ENCODE measurements around the gene CD48.
"Not testable (repeated sequence)": the region's sequence is repeated elsewhere in the genome, so short reads cannot be mapped to it uniquely, and the experiment has no call there.

The CD48 gene

DNA sequence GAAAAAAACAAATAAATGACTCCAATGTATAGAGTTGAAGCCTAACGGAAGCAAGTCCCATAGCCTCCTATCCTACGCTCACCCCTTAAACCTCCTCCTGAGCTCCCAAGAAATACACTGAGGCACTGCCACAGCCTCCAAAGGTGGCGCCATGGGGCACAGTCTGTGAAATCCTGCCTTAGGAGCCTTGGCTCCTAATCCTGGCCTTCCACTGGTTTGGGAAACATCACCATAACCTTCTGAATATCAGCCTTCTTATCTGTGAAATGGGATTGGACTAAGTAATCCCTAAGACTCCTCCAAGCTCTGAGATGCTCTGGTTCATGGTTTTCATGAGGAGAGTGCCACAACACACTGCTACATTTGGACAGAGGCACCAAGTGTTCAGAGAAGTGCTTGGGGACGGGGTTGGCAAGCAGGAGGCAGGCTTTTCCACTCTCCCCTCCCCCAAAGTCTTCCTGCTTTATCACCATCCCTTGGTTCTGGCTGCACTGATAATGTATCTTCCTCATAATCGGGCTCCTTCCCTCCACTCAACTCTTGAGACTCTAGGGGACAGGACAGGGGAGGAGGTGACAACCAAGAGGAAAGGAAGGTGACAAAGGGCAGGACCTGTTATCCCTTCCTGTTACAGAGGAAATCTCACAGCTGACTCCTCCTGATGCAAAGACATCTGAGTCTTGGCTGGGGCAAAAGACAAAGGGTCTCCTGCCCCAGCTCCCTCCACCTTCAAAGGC is 30.2 kb upstream of the CD48 start:
- no peak for DNase-seq (ENCODE audit: low read depth)

DNA sequence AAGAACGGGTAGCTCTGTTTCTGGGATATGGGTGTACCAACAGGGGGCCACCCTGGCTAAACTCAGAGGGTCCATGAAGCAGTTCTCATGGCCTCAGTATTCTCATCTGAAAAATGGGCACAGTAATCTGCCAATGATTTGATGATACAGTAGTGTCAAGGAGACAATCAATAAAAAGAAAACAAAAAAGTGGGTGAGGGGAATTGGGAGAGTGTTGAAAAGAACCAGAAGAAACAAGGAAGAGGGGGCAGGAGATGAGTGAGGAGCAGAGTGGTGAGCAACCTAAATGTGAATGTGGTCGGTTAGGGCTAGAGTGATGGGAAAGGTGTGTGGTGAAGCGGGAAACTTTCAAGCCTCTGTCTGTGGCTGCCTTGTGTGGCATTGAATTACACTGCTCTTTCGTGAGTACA is 29.5 kb upstream of the CD48 start:
- no peak for DNase-seq (ENCODE audit: low read depth)

DNA sequence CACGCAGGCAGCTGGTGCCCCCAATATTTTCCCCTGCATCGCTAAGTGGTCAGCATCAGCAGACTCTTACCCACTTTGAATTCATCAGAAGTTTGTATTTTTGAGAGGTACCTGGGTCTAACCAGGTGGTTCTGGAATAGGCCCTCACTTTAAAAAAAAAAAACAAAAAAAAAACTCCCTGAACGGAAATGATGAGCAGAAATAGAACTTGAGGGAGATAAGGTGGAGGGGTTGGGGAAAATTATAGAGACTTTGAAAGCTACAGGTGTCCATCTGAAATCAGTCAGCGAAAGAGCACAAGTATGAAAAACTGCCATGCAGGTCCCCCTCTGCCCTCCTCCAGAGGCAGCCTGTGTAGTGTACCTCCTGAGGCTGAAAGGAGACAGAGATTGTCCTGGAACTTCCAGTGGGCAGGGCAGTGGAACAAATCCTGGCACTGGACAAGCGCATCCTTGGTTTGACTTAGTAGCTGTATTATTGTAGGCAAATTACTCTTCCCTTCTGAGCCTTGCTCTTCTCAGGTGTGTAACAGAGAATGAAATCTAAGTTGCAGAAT is 28.6 kb upstream of the CD48 start:
- no peak for DNase-seq (ENCODE audit: low read depth)

DNA sequence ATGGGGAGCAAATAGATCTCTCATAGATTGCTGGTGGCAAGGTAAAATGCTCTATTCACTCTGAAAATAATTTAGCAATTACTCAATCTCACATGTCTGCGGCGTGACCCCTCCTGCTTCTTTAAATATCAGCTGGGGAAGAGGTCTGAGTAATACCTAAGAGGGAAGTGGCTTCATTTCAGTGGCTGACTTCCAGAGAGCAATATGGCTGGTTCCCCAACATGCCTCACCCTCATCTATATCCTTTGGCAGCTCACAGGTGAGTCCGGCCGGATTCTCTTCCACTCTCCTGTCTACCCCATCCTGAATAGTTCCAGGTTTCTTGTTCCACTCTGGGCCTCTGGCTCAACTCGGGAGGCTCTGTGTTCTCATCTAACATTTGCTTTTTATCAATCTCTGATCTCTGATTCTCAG is 27.5 kb upstream of the CD48 start, which contains the start of gene SLAMF7:
Gene SLAMF7, plus strand, starts transcription at position 150 of the 414 bp plus-strand sequence. Its CDS starts 55 bp downstream, at position 205.
- DNase-seq (ENCODE audit: low read depth) = no peak

DNA sequence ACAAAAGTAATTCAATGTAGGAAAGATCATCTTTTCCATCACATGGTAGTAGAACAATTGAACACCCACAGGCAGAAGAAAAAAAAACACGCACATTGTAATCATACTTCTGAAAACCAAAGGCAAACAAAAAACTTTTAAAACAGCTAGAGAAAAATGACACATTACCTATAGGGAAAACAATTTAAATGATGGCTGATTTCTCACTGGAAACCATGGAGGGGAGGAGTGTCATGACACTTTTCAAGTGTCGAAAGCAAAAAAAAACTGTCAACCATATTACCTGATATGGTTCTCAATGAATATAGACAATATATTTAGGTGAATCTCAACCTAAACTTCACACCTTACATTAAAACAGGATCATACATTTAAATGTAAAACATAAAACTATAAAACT is 26.6 kb upstream of the CD48 start:
- DNase-seq (ENCODE audit: low read depth) = no peak

DNA sequence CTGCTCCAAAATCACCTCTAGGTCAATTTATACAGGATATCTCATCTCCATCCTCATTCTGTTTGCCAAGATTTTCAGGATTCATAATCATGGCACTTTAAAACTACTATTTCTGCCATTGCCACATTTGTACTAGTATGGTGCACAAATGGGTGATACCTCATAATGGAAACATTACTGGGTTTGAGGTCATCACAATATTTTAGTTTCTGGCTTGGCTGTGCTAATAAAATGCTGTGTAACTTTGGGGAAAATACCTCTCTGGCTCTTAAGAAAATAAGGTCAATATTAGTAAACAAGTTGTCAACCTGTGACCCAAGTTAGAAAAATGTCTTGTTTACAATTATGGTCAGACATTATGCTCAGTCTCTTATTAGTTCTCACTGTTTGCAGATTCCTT is 22.7 kb upstream of the CD48 start:
- DNase-seq (ENCODE audit: low read depth) = no peak

DNA sequence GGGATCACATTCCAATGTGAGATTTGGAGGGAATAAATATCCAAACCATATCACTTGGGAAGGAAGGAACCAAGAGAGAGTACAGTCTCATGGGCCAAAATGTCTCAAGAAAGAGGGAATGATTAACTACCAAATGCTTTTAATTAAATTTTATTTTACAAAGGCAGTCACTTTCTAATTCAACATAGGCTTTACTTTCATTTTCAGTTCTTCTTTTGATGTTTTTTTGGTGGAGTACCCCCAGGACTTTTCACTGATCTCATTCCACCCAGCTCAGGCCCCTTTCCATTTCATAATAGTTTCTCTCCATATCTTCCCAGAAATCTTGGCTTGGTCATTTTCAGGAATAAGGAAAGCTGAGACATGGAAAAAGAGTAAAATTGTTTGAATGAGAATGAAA is 22.3 kb upstream of the CD48 start:
- DNase-seq (ENCODE audit: low read depth) = no peak

DNA sequence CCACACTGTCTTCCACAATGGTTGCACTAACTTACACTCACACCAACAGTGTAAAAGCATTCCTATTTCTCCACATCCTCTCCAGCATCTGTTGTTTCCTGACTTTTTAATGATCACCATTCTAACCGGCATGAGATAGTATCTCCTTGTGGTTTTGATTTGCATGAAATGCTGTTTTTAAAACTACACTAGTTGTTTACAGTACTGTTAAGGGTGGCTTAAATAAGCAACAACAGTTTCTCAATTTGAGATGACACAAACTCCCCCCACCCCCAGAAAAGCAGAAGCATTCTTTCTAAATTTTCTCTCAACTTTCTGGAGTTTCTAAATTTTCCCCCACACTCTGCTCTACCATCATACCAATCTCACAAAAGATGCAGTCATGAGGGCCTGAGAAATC is 20.4 kb upstream of the CD48 start:
- DNase-seq (ENCODE audit: low read depth) = no peak

DNA sequence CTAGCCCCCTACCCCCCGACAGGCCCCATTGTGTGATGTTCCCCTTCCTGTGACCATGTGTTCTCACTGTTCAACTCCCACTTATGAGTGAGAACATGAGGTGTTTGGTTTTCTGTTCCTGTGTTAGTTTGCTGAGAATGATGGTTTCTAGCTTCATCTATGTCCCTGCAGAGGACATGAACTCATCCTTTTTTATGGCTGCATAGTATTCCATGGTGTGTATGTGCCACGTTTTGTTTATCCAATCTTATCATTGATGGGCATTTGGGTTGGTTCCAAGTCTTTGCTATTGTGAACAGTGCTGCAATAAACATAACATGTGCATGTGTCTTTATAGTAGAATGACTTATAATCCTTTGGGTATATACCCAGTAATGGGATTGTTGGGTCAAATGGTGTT is 19.9 kb upstream of the CD48 start:
- DNase-seq (ENCODE audit: low read depth) = not testable (repeated sequence)

DNA sequence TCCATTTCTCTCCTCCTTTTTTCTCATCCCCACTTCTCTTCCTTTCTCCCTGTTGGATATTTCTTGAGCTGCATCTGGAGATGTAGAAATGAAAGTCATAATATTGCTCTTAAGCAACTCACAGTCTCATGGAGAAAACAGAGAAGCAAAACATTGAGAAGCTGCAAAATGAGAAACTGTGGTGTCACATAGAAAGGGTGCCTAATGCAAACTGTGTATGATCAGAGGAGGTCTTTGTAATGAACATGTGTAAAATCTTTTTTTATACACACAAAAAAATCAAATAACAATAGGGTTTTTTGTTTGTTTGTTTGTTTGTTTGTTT is 15.7 kb upstream of the CD48 start:
- DNase-seq (ENCODE audit: low read depth) = no peak

DNA sequence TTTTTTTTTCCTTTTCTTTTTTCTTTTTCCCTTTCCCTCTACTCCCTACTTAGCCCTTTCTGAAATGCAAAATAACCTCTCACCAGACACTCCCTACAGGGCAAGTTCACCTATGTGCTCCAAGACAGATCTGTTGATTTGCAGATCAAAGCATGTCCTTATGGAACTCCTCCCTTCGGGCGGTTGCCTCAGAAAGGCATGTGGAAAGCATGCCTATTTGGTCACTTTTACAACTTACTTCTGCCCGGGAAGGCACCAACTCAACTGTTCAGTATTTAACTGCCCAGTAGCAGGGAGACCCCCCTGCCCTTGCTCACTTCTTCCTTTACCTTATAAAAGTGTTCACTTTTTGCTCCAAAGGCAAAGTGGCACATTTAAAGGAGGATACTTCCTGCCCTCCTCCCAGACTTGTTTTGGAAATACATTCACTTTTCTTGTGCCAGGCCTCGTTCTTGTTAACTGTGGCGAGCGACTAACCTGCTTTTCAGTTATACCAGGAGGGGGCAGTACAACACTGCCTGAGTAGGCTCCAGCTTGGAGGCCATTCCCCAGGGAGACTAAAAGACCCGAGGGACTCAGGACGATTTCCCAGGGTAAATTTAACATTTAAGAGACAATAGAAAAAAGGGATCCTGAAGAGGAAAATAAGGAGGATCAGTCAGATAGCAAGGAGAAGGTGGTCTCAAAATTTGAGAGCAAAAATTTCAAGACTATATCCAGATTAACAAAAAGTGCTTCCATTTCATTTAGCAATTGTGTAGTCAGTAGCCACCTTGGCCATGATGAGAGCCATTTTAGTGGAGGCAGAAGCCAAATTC is 15.1 kb upstream of the CD48 start:
- DNase-seq (ENCODE audit: low read depth) = peak; percentile 46

DNA sequence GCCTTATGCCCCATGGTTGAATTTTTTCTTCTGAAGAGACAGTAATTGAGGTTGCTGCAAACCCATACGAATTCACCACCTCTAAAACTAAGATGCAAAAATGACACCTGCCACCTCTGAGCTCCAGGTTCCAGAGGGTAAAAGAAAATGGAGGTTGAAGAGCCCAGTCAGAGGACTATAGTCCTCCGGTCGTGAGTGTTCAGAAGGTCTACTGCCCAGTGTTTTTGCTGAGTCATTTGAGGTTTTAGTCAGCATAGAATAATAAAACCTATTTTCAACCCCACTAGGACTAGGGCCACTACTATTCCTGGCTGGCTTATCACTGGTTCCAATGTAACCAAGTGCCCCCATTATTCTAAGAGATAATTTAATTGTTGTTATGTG is 14.5 kb upstream of the CD48 start:
- DNase-seq (ENCODE audit: low read depth) = no peak

DNA sequence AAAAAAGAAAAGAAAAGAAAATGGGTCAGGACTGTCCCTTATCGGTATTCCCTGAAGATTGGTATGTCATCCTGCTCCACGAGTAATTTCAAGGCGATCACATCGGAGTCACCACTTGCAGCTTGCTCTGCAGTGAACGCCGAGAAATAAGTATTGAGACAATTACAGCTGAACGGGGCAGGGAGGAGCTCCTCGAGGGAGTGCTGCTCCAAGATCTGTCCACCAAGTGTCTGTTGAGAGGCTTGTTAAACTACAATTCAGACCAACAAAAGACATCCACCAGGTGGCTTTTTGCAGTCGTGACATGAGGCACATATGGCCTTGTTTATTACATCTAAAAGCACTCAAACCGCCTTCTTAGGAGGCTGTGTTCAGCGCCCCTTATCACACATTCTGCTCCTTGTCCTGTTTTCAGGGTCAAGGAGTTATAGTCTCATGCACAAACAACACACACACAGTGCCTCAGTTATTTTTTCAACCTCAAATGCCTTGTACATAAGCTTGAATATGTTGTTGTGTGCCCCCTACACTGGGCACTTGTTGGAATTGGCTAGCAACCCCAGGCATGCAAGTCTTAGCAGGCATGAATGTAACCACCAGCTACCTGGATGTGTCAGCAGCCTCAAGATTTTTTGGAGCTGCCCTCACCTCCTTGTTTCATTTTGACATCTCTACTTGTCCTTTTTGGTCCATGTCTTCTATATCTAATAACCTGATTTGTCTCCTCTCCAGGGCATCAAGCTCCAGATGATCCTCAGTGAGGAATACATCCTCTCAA is 13.0 kb upstream of the CD48 start:
- DNase-seq (ENCODE audit: low read depth) = no peak

DNA sequence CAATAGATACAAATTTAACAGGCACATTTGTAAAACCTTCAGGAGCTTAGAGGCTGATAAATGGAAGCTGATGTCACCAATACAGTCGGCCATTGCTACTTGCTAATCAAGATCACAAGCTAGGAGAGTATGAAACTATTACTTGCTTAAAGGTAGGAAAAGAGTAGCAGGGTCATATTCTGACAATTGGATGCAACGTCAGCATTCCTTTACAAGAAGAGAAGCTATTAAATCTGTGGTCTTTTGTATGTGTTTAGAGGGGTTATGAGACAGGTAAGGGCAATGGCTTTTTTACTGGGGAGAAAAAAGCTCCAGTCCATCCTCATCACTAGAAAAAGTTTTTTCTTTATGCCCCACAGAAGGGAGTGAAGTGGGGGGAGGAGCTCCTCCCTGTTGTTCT is 11.7 kb upstream of the CD48 start:
- DNase-seq (ENCODE audit: low read depth) = no peak

DNA sequence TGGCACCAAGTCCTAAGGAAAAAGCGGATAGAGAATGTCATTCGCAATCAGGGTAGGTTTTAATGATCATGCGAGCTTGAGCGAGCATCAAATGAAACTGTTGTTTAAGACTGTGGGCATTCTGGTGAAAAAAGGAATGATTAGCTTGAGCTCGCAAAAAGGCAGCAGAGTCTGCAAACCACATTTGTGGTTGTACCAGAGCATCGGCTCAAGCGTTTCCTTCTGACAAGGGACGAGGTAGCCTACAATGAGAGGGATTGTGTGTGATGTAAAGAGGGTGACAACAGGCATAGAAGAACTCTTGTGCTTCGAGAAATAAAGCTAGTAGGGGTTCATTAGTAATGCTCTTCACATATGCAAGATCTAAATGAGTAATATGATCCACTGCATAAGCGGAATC is 11.1 kb upstream of the CD48 start:
- no peak for DNase-seq (ENCODE audit: low read depth)

DNA sequence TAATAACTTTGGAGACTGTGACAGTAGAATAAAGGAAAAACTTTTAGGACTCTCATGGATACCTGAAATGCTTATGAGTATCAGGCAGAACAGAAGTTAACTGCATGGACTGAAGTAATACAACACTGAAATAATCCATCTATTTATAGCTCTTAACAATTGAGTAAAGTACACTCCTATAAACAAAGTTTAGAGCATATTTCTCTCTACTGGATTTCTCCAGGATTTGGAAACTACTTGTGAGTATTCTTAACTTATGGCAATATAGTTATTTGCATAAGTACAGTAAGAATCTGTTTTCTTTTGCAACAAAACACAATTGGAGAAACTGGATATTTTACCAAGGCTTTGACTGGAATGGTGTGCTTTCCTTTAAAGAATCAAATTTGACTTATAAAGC is 9.9 kb upstream of the CD48 start:
- DNase-seq (ENCODE audit: low read depth) = no peak

DNA sequence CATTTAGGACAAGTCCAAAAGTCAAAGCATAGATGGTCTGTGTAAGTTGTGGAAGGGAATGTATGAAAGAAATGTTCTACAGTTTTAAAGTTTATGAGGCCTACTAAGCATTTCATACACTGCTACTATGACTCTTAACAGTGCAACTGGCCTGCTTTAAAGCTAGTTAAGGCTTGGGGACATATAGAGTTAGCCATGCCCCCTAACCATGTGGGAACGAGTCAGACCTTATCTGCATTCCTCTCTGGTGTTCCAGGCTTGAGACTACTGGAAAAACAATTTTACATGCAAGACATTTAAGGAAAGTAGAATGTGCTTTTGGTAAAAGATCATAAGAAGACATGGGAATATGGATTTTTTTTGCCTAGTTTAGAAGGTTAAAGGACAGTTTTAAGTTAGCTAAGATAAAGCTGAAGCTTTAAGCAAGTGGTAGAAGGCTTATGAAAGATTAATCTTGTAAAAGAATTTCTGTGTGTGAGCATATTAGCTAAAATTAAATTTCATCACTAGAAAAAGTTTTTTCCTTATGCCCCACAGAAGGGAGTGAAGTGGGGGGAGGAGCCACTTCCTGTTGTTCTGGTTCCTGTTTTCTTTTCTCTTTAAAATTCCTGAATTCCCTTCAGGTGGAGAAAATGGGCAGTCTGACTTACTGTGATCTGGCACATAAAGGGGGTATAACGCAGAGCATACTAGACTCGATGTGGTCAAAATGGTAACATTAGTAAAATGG is 8.9 kb upstream of the CD48 start:
- DNase-seq (ENCODE audit: low read depth) = no peak

DNA sequence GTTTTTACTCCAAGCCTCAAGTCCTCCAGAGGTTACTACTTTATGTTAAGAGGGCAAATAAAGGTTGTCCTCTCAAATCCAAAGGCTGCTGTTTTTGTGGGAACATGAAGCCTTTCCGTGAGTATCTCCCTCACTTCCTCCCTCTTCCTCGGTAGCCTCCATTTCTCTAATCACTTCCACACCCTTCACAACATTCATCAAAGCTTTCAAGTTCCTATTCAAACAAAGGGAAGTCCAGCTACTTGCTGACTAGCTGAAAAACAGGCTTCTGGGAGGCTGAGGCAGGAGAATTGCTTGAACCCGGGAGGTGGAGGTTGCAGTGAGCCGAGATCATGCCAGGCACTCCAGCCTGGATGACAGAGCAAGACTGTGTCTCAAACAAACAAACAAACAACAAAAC is 6.6 kb upstream of the CD48 start:
- no peak for DNase-seq (ENCODE audit: low read depth)

DNA sequence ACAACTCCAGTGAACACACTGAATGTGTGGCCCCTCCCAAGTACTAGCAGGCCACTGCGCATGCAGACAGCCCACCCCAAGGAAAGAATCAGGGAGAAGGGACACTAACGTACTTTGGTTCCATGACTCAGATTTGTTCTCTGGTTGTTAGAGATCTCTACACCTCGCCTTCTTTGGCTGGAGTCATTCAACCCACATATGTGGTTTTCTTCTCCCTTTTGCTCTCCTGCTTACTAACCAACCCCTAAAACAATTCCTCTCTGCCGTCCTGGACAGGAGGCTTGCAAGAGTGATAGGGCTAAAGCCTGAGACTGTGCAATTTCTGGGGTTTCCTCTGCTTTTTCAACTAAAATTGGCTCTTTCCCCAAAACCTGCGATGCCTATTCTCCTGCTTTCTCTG is 5.7 kb upstream of the CD48 start:
- no peak for DNase-seq (ENCODE audit: low read depth)

DNA sequence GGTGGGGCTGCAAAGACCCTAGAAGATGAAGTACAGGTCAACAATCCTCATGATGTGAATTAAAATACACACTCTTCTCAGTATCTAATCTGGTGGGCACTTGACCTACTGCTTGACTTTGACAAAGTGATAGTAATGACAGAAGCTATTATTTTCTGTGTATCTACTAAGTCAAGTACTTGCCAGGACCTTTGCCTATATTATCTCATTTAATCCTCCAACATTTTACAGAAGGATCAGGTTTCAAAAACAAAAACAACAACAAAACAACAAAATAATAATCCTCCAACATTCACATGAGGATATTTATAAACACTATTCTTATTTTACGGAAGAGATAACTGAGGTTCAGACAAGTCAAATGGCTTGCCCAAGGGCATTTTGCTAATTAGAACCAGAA is 4.4 kb upstream of the CD48 start:
- DNase-seq (ENCODE audit: low read depth) = no peak

DNA sequence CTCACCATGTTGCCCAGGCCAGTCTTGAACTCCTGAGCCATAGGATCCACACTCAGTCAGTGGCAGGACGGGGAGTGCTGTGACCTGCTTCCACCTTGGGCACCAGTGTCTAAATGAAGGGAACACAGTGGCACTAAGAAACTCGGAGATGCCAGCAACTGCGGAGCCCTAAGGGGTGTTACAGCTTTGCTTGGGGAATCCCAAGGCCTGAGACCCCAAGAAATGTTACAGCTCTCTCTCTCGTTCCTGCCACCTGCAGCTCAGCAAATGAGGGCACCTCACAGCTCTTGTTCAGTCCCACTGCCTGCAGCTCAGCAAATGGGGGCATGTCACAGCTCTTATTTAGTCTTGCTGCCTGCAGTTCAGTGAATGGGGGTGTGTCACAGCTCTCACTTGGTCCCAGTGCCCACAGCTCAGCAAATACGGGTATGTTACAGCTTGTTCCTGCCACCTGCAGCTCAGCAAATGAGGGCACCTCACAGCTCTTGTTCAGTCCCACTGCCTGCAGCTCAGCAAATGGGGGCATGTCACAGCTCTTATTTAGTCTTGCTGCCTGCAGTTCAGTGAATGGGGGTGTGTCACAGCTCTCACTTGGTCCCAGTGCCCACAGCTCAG is 2.5 kb upstream of the CD48 start:
- DNase-seq (ENCODE audit: low read depth) = not testable (repeated sequence)

DNA sequence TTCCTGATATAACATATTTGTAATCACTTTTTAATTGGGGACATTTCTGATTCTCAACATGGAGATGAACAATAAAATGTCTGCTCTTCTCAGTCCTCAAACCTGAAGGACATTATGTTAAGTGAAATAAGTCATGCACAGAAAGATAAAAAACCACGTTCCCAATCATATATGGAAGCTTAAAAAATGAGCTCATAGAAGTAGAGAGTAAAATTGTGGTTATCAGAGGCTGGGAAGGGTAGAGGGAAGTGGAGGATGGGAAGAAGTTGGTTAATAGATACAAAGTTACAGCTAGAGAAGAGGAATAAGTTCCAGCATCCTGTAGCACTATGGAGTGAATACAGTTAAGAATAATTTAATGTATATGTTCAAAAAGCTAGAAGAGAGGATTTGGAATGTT is 1.5 kb upstream of the CD48 start:
- no peak for DNase-seq (ENCODE audit: low read depth)

Measured in activated gamma-delta T cell treated with anti-CD3 and anti-CD28 coated beads, Interleukin-2, amount 50 U/mL, for 16 hours (primary cell).